AG10803 (cell line): ENCODE data around the gene UVSSA.
A peak's percentile ranks its signal among the peaks of the same experiment; 100 is the strongest.

ENCODE experiments used
- DNase-seq: peaks from one replicate; pipeline ENCODE4 v3.0.0; 2010; ENCODE audit warnings: low read depth
- H3K4me3 ChIP-seq: 2 replicates; pipeline ENCODE4 v1.5.1; 2011; ENCODE audit warnings: mild to moderate bottlenecking, low read length, control low read depth
- TF ChIP-seq, protein P1 (sequence below): conservative IDR thresholded peaks from 2 replicates; pipeline ENCODE4 v1.5.1; 2011; ENCODE audit warnings: mild to moderate bottlenecking, low read length, control low read depth, inconsistent platforms

Gene UVSSA

DNA sequence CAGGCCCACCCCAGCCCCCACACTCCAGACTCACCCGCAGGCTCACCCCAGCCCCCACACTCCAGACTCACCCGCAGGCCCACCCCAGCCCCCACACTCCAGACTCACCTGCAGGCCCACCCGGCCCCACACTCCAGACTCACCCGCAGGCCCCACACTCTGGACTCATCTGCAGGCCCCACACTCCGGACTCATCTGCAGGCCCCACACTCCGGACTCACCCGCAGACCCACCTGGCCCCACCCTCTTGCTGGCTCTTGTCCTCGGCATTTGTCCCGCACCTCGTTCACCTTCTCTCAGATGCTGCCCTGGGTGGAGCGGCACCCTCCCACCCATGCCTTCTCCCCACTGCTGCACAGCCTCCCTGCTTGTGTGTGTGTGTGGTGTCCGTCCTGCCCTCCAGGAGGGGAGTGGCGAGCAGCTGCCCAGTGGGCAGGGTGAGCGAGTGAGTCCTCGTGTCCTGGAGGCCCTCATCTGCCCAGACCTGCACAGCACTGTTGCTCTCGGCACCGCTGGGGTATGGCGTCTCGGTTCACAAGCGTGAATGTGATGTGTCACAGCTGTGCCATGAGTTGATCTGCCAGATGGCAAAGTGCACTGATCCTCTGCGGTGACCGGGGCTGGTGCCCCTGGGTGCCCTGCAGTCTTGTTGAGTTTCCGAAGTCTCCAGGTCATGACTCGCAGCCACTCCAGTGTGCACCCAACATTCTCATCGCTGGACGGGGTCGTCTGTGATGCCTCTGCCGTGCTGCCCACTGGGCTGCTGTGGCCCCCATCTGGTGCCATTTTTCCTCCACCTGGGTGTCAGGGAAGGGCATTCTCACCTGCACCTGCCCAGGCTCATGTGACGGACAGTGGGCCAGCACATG lies 29.6 kb upstream of the UVSSA start:
- H3K4me3 ChIP-seq: no peak overlapping the region
- TF ChIP-seq, protein P1, sequence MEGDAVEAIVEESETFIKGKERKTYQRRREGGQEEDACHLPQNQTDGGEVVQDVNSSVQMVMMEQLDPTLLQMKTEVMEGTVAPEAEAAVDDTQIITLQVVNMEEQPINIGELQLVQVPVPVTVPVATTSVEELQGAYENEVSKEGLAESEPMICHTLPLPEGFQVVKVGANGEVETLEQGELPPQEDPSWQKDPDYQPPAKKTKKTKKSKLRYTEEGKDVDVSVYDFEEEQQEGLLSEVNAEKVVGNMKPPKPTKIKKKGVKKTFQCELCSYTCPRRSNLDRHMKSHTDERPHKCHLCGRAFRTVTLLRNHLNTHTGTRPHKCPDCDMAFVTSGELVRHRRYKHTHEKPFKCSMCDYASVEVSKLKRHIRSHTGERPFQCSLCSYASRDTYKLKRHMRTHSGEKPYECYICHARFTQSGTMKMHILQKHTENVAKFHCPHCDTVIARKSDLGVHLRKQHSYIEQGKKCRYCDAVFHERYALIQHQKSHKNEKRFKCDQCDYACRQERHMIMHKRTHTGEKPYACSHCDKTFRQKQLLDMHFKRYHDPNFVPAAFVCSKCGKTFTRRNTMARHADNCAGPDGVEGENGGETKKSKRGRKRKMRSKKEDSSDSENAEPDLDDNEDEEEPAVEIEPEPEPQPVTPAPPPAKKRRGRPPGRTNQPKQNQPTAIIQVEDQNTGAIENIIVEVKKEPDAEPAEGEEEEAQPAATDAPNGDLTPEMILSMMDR: no peak
- no peak for DNase-seq

GRCh38 chr4:1318046-1318375 lies 29.0 kb upstream of the UVSSA start:
- TF ChIP-seq, protein P1: no peak
- no peak for DNase-seq
- H3K4me3 ChIP-seq: no peak overlapping the region

- DNase-seq: no peak
- TF ChIP-seq, protein P1: peak; percentile 28
- no peak overlapping the region for H3K4me3 ChIP-seq
Observed at GRCh38 chr4:1318488-1319213, 28.4 kb upstream of the UVSSA start.

GRCh38 chr4:1321486-1321885 lies 25.5 kb upstream of the UVSSA start:
- no peak overlapping the region for H3K4me3 ChIP-seq
- TF ChIP-seq, protein P1: no peak
- no peak for DNase-seq

DNA sequence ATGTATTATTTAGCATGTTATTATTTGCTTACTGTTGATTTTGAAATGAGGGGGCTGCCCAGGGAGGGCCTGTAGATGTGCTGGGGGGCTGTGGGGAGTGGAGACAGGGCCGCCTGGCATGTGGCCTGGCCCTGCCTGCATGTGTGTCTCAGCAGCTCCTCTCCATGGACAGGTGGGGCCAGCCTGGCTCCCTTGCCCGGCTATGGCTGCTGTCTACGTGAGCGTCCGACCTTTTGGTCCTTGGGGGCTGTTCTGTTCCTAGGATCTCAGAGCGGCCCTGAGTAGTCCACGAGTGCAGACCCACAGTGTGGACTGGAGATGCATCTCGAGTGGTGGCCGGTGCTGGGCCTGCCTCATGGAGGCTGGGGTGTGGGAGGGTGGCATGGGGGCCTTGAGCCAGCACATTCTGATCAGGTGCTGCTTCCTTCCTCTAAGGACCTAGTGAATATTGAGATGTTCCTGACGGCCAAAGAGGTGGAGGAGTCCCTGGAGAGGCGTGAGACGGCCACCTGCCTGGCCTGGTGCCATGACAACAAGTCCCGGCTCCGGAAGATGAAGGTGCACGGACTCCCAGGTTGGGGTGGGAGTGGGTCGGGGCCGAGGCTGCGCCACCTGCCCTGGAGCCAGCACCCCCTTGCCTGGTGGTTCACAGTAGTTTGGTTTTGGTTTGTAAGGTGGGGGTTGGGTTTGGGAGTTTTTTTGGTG lies 24.9 kb upstream of the UVSSA start:
- TF ChIP-seq, protein P1: no peak

GRCh38 chr4:1323280-1323634 lies 23.8 kb upstream of the UVSSA start:
- TF ChIP-seq, protein P1: no peak
- no peak for DNase-seq
- H3K4me3 ChIP-seq: no peak overlapping the region

More for the DNA sequence above, 24.9 kb upstream of the UVSSA start:
- no peak overlapping the region for H3K4me3 ChIP-seq
- no peak for DNase-seq
